Fibroblast of lung (primary cell): ENCODE measurements around the gene WDR27.

Source experiments
- CTCF ChIP-seq, 2 donors: IDR thresholded peaks in 1 of 2; conservative IDR thresholded peaks in 1 of 2; 1 replicate in 1 of 2; 2 replicates in 1 of 2; pipeline ENCODE4 v1.5.1; 2011 to 2012; ENCODE audit warnings: low read length in 2 of 2, control low read depth in 1 of 2, inconsistent platforms in 1 of 2, low read depth in 1 of 2, mild to moderate bottlenecking in 1 of 2
- EZH2 ChIP-seq: IDR thresholded peaks from 2 replicates; pipeline ENCODE4 v1.5.1; 2012; ENCODE audit warnings: low read length, control low read depth, mild to moderate bottlenecking; ENCODE audit errors: missing control alignments

DNA sequence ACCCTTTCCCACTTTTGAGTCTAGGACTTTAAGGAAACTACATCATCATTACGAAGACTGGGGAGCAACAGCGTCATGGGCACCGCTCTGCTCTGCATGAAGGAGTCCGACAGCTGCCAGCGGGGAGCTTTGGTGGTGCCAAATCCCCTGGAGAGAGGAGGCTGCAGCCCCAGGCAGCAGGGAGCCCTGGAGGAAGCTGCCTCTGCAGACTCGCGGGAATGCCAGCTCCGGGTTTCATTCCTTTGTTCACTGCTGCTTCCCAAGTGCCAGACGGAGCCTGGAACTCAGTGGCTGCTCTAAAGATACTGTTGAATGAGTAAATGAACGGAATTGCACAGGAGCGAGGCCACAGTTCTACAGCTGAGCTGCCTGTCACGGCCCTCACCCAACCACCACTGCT is 251.7 kb downstream of the WDR27 start:
- TF ChIP-seq CTCF (conservative IDR thresholded peaks at IDR 0.05 in 1 of 2, IDR thresholded peaks at IDR 0.05 in 1 of 2; ENCODE audit: low read depth in 1 of 2, low read length in 2 of 2), result no peak
- TF ChIP-seq EZH2, result no peak
